Gastrocnemius medialis (tissue), 4 donors: ENCODE measurements around the gene GALNT10.

Experiments
- CTCF ChIP-seq, 5 experiments: fragments of 450-650 bp in 3 of 5; fragments of 200-600 bp in 2 of 5; sonication (generic) in 2 of 5; IDR thresholded peaks in 4 of 5; conservative IDR thresholded peaks in 1 of 5; 1 replicate in 4 of 5; 2 replicates in 1 of 5; pipeline ENCODE4 v1.5.1; 2016 to 2019; ENCODE audit warnings: antibody characterized with exemption in 5 of 5, mild to moderate bottlenecking in 3 of 5, moderate library complexity in 3 of 5
- POLR2A ChIP-seq, 2 donors: fragments of 450-650 bp; IDR thresholded peaks; one replicate each; pipeline ENCODE4 v1.6.1; 2017; ENCODE audit warnings: antibody characterized with exemption in 2 of 2, mild to moderate bottlenecking in 2 of 2, moderate library complexity in 2 of 2

DNA sequence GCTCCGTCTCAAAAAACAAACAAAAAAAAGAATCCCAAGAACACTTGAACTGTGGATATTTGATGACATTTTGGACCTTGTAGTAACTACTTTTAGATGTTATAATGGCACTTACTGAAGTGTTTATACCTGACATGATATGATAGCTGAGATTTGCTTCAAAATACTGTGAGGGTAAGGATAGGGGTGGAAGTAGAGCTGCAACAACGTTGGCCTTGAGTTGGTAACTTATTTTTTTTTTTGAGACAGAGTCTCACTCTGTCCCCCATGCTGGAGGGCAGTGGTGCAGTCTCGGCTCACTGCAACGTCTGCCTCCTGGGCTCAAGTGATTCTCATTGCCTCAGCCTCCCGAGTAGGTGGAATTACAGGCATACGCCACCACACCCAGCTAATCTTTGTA, 224.6 kb downstream of the GALNT10 start:
- TF ChIP-seq POLR2A (IDR thresholded peaks at IDR 0.05) (no peak), CTCF (IDR thresholded peaks at IDR 0.05 in 4 of 5, conservative IDR thresholded peaks at IDR 0.05 in 1 of 5) (no peak)
